GM12878 (cell line): ENCODE results near the gene ABCG2. TPM values are rescaled to one million over a fixed set of nuclear protein-coding genes. Genes with fewer than 3 reads are reported as not detected.

Source experiments
- ATAC-seq: fragments of 200-7000 bp; cut with Tn5 transposase; 3 replicates; pipeline ENCODE4 v1.9.1; 2020; ENCODE audit warnings: mild to moderate bottlenecking, moderate library complexity
- BruUV-seq: library from RNA; stranded (reverse); fragments of 400-500 nt; replicated peaks from 2 replicates; lab custom pipeline; 2021; lab: Mats Ljungman, UMichigan
- CTCF ChIA-PET: fragments of 300-600 bp; sonication (Branson Sonifier 250); formaldehyde crosslinking; extraction: SDS; loops from one replicate; lab custom pipeline; 2021; ENCODE audit warnings: inconsistent platforms; lab: Yijun Ruan, JAX
- POLR2A ChIA-PET: fragments of 350-600 bp; formaldehyde crosslinking; extraction: SDS; loops from one replicate; lab custom pipeline; 2021; ENCODE audit warnings: inconsistent platforms; lab: Charles Lee
- RAD21 ChIA-PET: fragments of 300-600 bp; sonication (Branson Sonifier 250); formaldehyde crosslinking; loops from one replicate; lab custom pipeline; 2023; ENCODE audit warnings: antibody characterized with exemption; ENCODE audit not compliant: unreplicated experiment; lab: Charles Lee
- SMC1A ChIA-PET: fragments of 300-600 bp; sonication (Branson Sonifier 250); formaldehyde crosslinking; loops from one replicate; lab custom pipeline; 2023; ENCODE audit not compliant: unreplicated experiment, uncharacterized antibody; lab: Charles Lee
- DNase-seq: peaks from one replicate; pipeline ENCODE4 v3.0.0-alpha.2; 2011; ENCODE audit warnings: low read depth, low spot score
- FAIRE-seq: peaks from 3 replicates; lab custom pipeline; 2011; peaks lifted over from hg19 to GRCh38; lab: Jason Lieb, UNC
- H2AFZ ChIP-seq: 2 replicates; pipeline ENCODE4 v1.6.0; 2011; ENCODE audit warnings: low read depth, low read length, control low read depth; ENCODE audit not compliant: control insufficient read depth
- H3K27ac ChIP-seq: 2 replicates; pipeline ENCODE4 v1.5.1; 2011; ENCODE audit warnings: control low read depth; ENCODE audit not compliant: control insufficient read depth, insufficient read depth
- H3K27me3 ChIP-seq, 2 experiments: replicated peaks in 1 of 2; 2 replicates each; pipeline versions ENCODE4 v1.6.0 to v1.6.1; 2011; ENCODE audit warnings: low read length in 1 of 2; ENCODE audit not compliant: control insufficient read depth in 2 of 2, insufficient read depth in 2 of 2
- H3K36me3 ChIP-seq, 2 experiments: 2 replicates each; pipeline ENCODE4 v1.5.1; 2011; ENCODE audit warnings: low read length in 1 of 2; ENCODE audit not compliant: control insufficient read depth in 2 of 2, insufficient read depth in 2 of 2
- H3K4me1 ChIP-seq: 2 replicates; pipeline ENCODE4 v1.6.1; 2011; ENCODE audit warnings: mild to moderate bottlenecking, low read length, moderate library complexity, mixed read lengths; ENCODE audit not compliant: control insufficient read depth, insufficient read depth
- H3K4me2 ChIP-seq: 2 replicates; pipeline ENCODE4 v1.6.0; 2011; ENCODE audit warnings: control low read depth; ENCODE audit not compliant: control insufficient read depth, insufficient read depth
- H3K4me3 ChIP-seq: fragments of 200-600 bp; sonication (generic); 2 replicates; pipeline ENCODE4 v1.5.1; 2016
- H3K79me2 ChIP-seq: 2 replicates; pipeline ENCODE4 v1.6.0; 2011; ENCODE audit warnings: low read length; ENCODE audit not compliant: control insufficient read depth, insufficient read depth
- H3K9ac ChIP-seq: 2 replicates; pipeline ENCODE4 v1.8.0; 2011; ENCODE audit warnings: low read length, control low read depth, mixed read lengths; ENCODE audit not compliant: control insufficient read depth, insufficient read depth
- H3K9me3 ChIP-seq: replicated peaks from 3 replicates; pipeline ENCODE4 v1.5.1; 2011; ENCODE audit warnings: mild to moderate bottlenecking, low read length; ENCODE audit not compliant: control insufficient read depth, insufficient read depth
- H4K20me1 ChIP-seq: 2 replicates; pipeline ENCODE4 v1.6.0; 2011; ENCODE audit not compliant: control insufficient read depth, insufficient read depth
- ETV6 ChIP-seq, 2 experiments: fragments of 450-650 bp in 1 of 2; IDR thresholded peaks in 1 of 2; conservative IDR thresholded peaks in 1 of 2; 2 replicates each; pipeline ENCODE4 v1.6.1; 2014; ENCODE audit warnings: antibody characterized with exemption in 1 of 2, borderline replicate concordance in 1 of 2, low read depth in 1 of 2, mild to moderate bottlenecking in 1 of 2, moderate library complexity in 1 of 2
- HDAC6 ChIP-seq: fragments of 200-600 bp; sonication (generic); IDR thresholded peaks from one replicate; pipeline ENCODE4 v1.8.0; 2017; ENCODE audit warnings: antibody characterized with exemption; ENCODE audit not compliant: unreplicated experiment
- HDGF ChIP-seq: fragments of 450-650 bp; IDR thresholded peaks from 2 replicates; pipeline ENCODE4 v1.6.1; 2016; ENCODE audit warnings: antibody characterized with exemption
- LARP7 ChIP-seq: fragments of 450-650 bp; IDR thresholded peaks from 2 replicates; pipeline ENCODE4 v1.6.1; 2017; ENCODE audit warnings: mild to moderate bottlenecking
- MTA2 ChIP-seq: fragments of 450-650 bp; IDR thresholded peaks from 2 replicates; pipeline ENCODE4 v1.6.1; 2016; ENCODE audit warnings: low read depth, mild to moderate bottlenecking, moderate library complexity
- PAX5 ChIP-seq: IDR thresholded peaks from 2 replicates; pipeline ENCODE4 v1.6.1; 2011; ENCODE audit warnings: low read depth, low read length, borderline replicate concordance
- SIN3A ChIP-seq: IDR thresholded peaks from 2 replicates; pipeline ENCODE4 v1.6.1; 2012; ENCODE audit warnings: low read depth, low read length, improper control_type of control experiment
- SPI1 ChIP-seq: IDR thresholded peaks from 2 replicates; pipeline ENCODE4 v1.6.1; 2011; ENCODE audit warnings: low read depth, mild to moderate bottlenecking, low read length, moderate library complexity, borderline replicate concordance; ENCODE audit not compliant: insufficient read depth
- WRNIP1 ChIP-seq: IDR thresholded peaks from 2 replicates; pipeline ENCODE4 v1.6.1; 2011; ENCODE audit warnings: low read depth, low read length, improper control_type of control experiment, borderline replicate concordance
- WGBS: methylation state at CpG from one replicate; pipeline ENCODE4 v1.1.6; 2016; ENCODE audit warnings: low lambda C conversion rate; ENCODE audit not compliant: insufficient replicate concordance, insufficient coverage; ENCODE audit errors: missing lambda C conversion rate; 5-methylcytosine and 5-hydroxymethylcytosine counted together
- in situ Hi-C: fragments of 300-500 bp; cut with MboI; formaldehyde crosslinking; loops from 9 replicates; pipeline ENCODE4 v1.14.3; 2018; ENCODE audit warnings: mixed read lengths
- intact Hi-C: fragments of 100-400 bp; cut with micrococcal nuclease; formaldehyde crosslinking; loops from one replicate; pipeline ENCODE4 v1.14.2; 2022; ENCODE audit not compliant: unreplicated experiment
- polyA plus RNA-seq, 11 experiments: library from polyadenylated mRNA; depleted of rRNA in 4 of 11; unstranded in 6 of 11; stranded (reverse) in 5 of 11; fragments of >200 nt; fragmentation: Nextera tagmentation in 4 of 11; fragmentation: Illumina TruSeq in 1 of 11; extraction: Ambion mirVana in 4 of 11; extraction: Trizol in 1 of 11; gene quantifications; 1 replicate in 1 of 11; 2 replicates in 10 of 11; pipeline versions ENCODE4 v1.2.1 to v1.2.3, GENCODE V29; 2011 to 2016; ENCODE audit warnings: inconsistent platforms in 2 of 11, missing spikeins in 2 of 11, low read depth in 1 of 11
- total RNA-seq, 4 experiments: library from RNA; depleted of rRNA in 3 of 4; stranded (reverse); fragments of >200 nt in 3 of 4; fragmentation: Illumina TruSeq in 1 of 4; extraction: Trizol in 1 of 4; gene quantifications; 2 replicates each; pipeline versions ENCODE4 v1.2.1 to v1.2.3, GENCODE V29; 2013 to 2021
- TF ChIP-seq, protein P1 (sequence below), 3 experiments: IDR thresholded peaks in 2 of 3; conservative IDR thresholded peaks in 1 of 3; 2 replicates each; pipeline ENCODE4 v1.5.1; 2011; ENCODE audit warnings: low read depth in 3 of 3, low read length in 3 of 3, mild to moderate bottlenecking in 3 of 3, control low read depth in 2 of 3, moderate library complexity in 2 of 3, inconsistent platforms in 1 of 3, mixed read lengths in 1 of 3; ENCODE audit not compliant: control insufficient read depth in 2 of 3, insufficient read depth in 1 of 3; ENCODE audit errors: extremely low read depth in 1 of 3
- TF ChIP-seq, protein P2 (sequence below): IDR thresholded peaks from 2 replicates; pipeline ENCODE4 v1.6.1; 2011; ENCODE audit warnings: borderline replicate concordance, low read depth, mild to moderate bottlenecking, moderate library complexity, mixed read lengths, low read length; ENCODE audit not compliant: insufficient read depth; ENCODE audit errors: extremely low read length
- TF ChIP-seq, protein P3 (sequence below): IDR thresholded peaks from 2 replicates; pipeline ENCODE4 v1.6.1; 2011; ENCODE audit warnings: mild to moderate bottlenecking, low read depth, low read length, moderate library complexity; ENCODE audit not compliant: insufficient replicate concordance

The ABCG2 gene
- total and polyA plus RNA-seq, 10 of the 15 experiments (the other 5 are each of a cell fraction or from before 2014, with no cell fraction given) = 0.03 to 0.06 (median 0.04) TPM; not detected in 7

DNA sequence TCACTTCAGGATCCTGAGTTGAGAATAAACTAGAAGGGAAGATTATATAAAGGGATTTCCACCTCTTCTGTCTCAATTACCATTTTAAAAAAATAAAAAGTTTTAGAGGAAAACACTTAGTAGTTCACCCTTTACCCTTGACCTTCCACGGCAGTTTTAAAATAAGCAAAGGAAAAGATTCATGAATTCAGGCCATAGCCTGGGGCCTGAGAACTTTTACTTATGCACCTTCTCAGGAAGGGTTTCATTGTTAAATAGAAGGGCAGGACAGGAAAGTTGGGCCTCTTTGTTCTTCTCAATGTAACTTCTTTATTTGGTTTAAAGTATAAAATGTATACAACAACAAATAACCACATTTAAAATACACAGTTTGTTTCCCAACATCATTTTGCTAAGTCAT is 96.1 kb downstream of the ABCG2 start:
- POLR2A ChIA-PET = no interaction called here
- no peak for FAIRE-seq
- RAD21 ChIA-PET = interaction anchor here (0.6 kb wide), 1 partner anchor 1420 kb away, joined by 4 read pairs; no protein-coding TSS in a partner anchor

DNA sequence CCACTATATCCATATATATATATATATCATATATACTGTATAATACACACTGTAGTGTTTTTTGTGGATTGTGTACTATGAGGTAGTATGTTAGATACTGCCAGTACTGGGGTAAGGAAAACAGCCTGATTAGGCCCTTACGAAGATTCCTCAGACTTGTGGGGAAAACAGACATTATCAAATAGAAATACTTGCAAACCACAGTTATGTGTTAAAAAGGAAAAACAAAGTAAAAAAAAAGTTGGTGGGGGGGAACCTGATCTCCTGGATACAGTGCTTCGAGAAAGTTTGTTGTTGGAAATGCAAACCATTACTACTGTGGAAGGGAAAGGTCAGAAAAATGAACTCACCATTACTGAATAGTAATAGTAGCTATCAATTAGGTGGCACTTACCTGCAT is 98.0 kb downstream of the ABCG2 start:
- Histone ChIP-seq H3K79me2 (no peaks in the 10 kb centered on the region), H3K4me1 (no peaks in the 10 kb centered on the region), H3K9ac (no peak overlapping the region), H2AFZ (no peak overlapping the region), H4K20me1 (no peaks in the 10 kb centered on the region), H3K4me2 (no peak overlapping the region), H3K36me3 (no peaks in the 10 kb centered on the region; a peak in 1 of 4 replicates), H3K27ac (no peak overlapping the region), H3K4me3 (no peak overlapping the region), H3K9me3 (no peaks in the 10 kb centered on the region), H3K27me3 (no peaks in the 10 kb centered on the region)
- ATAC-seq (no peak), DNase-seq (no peak), FAIRE-seq (no peak)
- no TSS peak for BruUV-seq
- 100% methylated on average over 2 of the region's 2 CpGs for WGBS
- intact Hi-C loops (no loop called here), in situ Hi-C loops (no loop called here)
- SMC1A ChIA-PET = no interaction called here
- RAD21 ChIA-PET = no interaction called here
- CTCF ChIA-PET = interaction anchor here (0.8 kb wide), 1 partner anchor 211 kb away, joined by 4 read pairs; no protein-coding TSS in a partner anchor
- POLR2A ChIA-PET = no interaction called here
- TF ChIP-seq, protein P1, sequence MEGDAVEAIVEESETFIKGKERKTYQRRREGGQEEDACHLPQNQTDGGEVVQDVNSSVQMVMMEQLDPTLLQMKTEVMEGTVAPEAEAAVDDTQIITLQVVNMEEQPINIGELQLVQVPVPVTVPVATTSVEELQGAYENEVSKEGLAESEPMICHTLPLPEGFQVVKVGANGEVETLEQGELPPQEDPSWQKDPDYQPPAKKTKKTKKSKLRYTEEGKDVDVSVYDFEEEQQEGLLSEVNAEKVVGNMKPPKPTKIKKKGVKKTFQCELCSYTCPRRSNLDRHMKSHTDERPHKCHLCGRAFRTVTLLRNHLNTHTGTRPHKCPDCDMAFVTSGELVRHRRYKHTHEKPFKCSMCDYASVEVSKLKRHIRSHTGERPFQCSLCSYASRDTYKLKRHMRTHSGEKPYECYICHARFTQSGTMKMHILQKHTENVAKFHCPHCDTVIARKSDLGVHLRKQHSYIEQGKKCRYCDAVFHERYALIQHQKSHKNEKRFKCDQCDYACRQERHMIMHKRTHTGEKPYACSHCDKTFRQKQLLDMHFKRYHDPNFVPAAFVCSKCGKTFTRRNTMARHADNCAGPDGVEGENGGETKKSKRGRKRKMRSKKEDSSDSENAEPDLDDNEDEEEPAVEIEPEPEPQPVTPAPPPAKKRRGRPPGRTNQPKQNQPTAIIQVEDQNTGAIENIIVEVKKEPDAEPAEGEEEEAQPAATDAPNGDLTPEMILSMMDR (IDR thresholded peaks at IDR 0.05 in 2 of 3, conservative IDR thresholded peaks at IDR 0.05 in 1 of 3; ENCODE audit: control insufficient read depth in 2 of 3, extremely low read depth in 1 of 3, insufficient read depth in 1 of 3, low read depth in 3 of 3, low read length in 3 of 3) = no peak
- TF ChIP-seq ETV6 (conservative IDR thresholded peaks at IDR 0.05 in 1 of 2, IDR thresholded peaks at IDR 0.05 in 1 of 2; ENCODE audit: borderline replicate concordance in 1 of 2, low read depth in 1 of 2) = no peak
- no peak for TF ChIP-seq HDAC6
- no peak for TF ChIP-seq PAX5
- TF ChIP-seq MTA2 = no peak
- no peak for TF ChIP-seq LARP7
- TF ChIP-seq, protein P2, sequence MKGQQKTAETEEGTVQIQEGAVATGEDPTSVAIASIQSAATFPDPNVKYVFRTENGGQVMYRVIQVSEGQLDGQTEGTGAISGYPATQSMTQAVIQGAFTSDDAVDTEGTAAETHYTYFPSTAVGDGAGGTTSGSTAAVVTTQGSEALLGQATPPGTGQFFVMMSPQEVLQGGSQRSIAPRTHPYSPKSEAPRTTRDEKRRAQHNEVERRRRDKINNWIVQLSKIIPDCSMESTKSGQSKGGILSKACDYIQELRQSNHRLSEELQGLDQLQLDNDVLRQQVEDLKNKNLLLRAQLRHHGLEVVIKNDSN = no peak
- TF ChIP-seq WRNIP1 = no peak

More for the DNA sequence above, 96.1 kb downstream of the ABCG2 start:
- CTCF ChIA-PET = interaction anchor here (0.9 to 1.0 kb wide), 2 partner anchors 29 to 148 kb away, joined by 3 to 4 read pairs; no protein-coding TSS in a partner anchor
- TF ChIP-seq, protein P3, sequence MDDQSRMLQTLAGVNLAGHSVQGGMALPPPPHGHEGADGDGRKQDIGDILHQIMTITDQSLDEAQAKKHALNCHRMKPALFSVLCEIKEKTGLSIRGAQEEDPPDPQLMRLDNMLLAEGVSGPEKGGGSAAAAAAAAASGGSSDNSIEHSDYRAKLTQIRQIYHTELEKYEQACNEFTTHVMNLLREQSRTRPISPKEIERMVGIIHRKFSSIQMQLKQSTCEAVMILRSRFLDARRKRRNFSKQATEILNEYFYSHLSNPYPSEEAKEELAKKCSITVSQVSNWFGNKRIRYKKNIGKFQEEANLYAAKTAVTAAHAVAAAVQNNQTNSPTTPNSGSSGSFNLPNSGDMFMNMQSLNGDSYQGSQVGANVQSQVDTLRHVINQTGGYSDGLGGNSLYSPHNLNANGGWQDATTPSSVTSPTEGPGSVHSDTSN = no peak
- TF ChIP-seq SPI1 (no peak), SIN3A (no peak), HDGF (no peak)
- Histone ChIP-seq H3K27ac (no peak overlapping the region), H3K9ac (no peak overlapping the region), H3K4me1 (no peaks in the 10 kb centered on the region), H3K9me3 (no peaks in the 10 kb centered on the region), H2AFZ (no peak overlapping the region), H3K4me3 (no peak overlapping the region), H3K79me2 (no peaks in the 10 kb centered on the region), H3K4me2 (no peak overlapping the region), H4K20me1 (no peaks in the 10 kb centered on the region), H3K27me3 (no peaks in the 10 kb centered on the region), H3K36me3 (peaks cover 0 to 5% of the 10 kb centered on the region in 2 experiments; a peak in 1 of 4 replicates)
- 90% methylated on average over 1 of the region's 1 CpG for WGBS
- BruUV-seq = no TSS peak
- no peak for DNase-seq
- no peak for ATAC-seq
- SMC1A ChIA-PET = no interaction called here
- intact Hi-C loops = no loop called here
- in situ Hi-C loops = no loop called here
